ENCODE measurements around the gene MYL3.

DNA sequence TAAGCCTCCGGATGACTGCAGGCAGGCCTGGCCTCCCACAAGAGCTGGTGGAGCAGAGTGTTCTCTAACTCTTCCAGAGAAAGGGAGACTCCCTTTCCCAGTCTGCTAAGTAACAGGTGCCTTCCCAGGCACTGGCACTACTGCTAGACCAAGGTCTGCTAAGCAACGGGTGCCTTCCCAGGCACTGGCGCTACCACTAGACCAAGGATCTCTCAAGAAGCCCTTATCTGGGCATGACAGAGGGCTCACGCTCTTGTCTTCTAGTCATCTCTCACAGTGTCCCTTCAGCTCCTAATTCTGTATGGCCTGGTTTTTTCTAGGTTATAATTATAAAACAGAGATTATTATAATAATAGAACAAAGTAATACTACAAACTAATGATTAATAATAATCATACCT is 27.8 kb downstream of the MYL3 start:
- TF ChIP-seq, protein P1, sequence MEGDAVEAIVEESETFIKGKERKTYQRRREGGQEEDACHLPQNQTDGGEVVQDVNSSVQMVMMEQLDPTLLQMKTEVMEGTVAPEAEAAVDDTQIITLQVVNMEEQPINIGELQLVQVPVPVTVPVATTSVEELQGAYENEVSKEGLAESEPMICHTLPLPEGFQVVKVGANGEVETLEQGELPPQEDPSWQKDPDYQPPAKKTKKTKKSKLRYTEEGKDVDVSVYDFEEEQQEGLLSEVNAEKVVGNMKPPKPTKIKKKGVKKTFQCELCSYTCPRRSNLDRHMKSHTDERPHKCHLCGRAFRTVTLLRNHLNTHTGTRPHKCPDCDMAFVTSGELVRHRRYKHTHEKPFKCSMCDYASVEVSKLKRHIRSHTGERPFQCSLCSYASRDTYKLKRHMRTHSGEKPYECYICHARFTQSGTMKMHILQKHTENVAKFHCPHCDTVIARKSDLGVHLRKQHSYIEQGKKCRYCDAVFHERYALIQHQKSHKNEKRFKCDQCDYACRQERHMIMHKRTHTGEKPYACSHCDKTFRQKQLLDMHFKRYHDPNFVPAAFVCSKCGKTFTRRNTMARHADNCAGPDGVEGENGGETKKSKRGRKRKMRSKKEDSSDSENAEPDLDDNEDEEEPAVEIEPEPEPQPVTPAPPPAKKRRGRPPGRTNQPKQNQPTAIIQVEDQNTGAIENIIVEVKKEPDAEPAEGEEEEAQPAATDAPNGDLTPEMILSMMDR (IDR thresholded peaks at IDR 0.05): no peak
- TF ChIP-seq POLR2AphosphoS5 (IDR thresholded peaks at IDR 0.05): no peak
